ENCODE data around the gene RFLNA.
"Not testable (repeated sequence)": the region's sequence is repeated elsewhere in the genome, so short reads cannot be mapped to it uniquely, and the experiment has no call there.

RFLNA gene

DNA sequence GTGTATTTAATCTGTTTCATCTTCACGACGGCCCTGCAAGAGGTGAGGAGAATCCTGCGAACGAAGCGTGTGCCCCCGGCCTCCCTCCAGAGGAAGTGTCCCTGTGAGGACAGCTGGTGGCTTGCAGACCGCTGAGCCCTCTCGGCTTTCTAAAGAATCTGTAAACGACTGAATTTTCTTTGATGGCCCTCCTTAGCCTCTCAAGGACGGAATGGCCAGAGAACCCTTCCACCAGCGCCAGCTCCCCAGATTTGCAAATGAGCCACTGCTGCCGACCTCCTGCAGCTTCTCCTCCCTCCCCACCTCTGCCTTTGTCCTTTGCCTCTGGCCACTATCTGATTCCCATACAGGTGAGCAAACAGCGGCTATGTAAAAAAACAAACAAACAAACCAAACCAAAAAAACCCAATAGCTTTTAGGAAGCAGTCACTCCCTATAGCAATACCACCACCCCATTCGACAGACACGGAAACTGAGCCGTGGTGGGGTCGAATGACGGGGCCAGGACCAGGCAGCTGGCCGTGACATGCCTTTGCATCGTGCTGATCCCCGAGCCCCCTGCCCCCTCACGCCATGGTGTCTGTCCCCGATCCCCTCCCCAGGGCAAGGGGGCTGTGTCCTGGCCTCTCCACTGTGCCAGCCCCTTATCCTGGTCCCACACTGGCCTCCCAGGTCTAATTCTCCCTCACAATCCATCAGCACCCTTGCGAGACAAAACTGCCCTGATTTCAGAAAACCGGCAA is 23.6 kb downstream of the RFLNA start:
- TF ChIP-seq, protein P1, sequence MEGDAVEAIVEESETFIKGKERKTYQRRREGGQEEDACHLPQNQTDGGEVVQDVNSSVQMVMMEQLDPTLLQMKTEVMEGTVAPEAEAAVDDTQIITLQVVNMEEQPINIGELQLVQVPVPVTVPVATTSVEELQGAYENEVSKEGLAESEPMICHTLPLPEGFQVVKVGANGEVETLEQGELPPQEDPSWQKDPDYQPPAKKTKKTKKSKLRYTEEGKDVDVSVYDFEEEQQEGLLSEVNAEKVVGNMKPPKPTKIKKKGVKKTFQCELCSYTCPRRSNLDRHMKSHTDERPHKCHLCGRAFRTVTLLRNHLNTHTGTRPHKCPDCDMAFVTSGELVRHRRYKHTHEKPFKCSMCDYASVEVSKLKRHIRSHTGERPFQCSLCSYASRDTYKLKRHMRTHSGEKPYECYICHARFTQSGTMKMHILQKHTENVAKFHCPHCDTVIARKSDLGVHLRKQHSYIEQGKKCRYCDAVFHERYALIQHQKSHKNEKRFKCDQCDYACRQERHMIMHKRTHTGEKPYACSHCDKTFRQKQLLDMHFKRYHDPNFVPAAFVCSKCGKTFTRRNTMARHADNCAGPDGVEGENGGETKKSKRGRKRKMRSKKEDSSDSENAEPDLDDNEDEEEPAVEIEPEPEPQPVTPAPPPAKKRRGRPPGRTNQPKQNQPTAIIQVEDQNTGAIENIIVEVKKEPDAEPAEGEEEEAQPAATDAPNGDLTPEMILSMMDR (conservative IDR thresholded peaks at IDR 0.05; ENCODE audit: low read depth, low read length), result no peak
- no peak overlapping the region for H3K4me3 ChIP-seq (ENCODE audit: low read depth, low read length)
- DNase-seq (ENCODE audit: low read depth), result no peak

DNA sequence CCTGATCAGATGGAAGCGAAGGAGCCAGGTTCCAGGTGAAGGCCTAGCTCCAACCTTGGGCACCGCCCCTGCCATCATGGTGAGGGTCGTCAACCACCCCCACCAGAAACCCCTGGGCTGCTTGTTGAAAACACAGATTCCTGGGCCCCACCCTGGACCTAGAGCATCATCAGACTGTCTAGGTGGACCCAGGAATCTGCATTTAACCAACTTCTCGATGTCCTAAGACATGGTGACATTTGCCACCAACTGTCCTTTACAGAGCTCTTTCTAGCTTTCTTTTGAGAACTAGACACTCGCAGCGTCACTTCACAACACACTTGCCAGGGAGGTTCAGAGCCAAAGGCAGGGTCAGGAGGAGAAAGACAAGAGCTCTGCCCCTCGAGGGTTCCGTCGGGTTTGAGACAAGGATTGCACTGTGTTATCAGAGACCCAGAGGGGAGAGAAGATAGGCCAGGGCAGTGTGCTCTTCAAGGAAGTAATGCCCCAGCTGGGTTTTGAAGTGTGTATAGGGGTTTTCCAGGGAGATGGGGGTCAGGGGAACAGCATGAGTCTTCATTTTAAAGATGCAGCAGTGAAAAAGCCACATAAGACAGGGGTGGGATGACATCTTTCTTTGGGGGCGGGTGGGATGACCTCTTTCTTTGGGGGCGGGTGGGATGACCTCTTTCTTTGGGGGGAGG is 24.6 kb downstream of the RFLNA start:
- TF ChIP-seq, protein P1 (conservative IDR thresholded peaks at IDR 0.05; ENCODE audit: low read depth, low read length), result no peak
- DNase-seq (ENCODE audit: low read depth), result no peak
- H3K4me3 ChIP-seq (ENCODE audit: low read depth, low read length), result no peak overlapping the region

DNA sequence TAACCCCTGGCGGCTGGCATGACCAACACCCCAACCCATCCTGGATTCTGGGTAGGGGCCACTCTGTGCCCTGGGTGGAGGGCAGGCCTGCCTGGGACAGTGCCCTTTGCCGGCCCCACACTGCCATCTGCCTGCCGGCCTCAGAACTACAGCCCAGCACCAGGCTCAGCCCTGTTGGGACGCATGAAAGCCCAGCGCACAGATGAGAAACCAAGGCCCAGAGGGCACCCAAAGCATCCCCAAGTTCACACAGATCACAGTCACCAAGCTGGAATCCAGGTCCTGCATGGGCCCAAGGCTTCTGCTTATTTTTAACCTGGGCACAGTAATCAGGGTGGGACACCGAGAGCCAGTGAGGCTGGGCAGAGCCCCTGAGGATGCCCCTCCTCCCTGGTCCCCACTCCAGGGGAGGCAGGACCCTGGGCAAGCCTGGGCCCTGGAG is 26.2 kb downstream of the RFLNA start:
- TF ChIP-seq, protein P1 (conservative IDR thresholded peaks at IDR 0.05; ENCODE audit: low read depth, low read length), result peak; percentile 95
- no peak overlapping the region for H3K4me3 ChIP-seq (ENCODE audit: low read depth, low read length)
- DNase-seq (ENCODE audit: low read depth), result peak; percentile 60

DNA sequence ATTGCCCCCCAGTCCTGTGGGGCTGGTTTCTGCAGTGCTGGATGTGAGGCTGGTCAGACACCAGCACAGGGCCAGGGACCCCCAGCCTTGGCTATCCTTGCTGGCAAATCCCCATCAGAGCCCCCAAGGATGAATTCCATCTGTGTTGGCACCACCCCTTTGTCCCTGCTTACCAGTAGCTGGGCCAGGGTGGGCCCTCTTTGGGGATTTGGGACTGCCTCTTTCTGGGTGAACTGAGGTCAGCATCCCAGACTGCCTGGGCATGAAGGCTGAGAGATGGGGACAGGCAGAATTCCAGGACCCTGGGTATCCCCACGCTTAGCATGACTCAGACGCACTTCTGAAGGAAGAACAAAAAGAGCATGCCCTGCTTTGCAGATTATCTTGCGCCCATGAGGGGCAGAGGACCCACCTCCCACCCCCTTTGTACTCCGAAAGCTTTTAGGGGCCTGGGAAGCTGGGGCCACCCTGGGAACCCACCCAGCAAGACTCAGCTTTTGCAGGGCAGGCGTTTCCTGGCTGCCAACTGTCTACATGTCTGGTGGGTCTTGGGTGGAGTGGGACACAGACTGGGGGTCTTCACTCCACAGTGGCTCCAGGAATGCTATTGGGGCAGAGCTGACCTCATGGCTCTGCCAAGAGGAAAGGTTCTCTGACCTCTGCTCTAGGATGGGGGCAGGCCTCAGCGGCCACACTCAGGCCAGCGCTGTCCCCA is 26.8 kb downstream of the RFLNA start:
- TF ChIP-seq, protein P1 (conservative IDR thresholded peaks at IDR 0.05; ENCODE audit: low read depth, low read length), result no peak
- DNase-seq (ENCODE audit: low read depth), result no peak
- H3K4me3 ChIP-seq (ENCODE audit: low read depth, low read length), result no peak overlapping the region

DNA sequence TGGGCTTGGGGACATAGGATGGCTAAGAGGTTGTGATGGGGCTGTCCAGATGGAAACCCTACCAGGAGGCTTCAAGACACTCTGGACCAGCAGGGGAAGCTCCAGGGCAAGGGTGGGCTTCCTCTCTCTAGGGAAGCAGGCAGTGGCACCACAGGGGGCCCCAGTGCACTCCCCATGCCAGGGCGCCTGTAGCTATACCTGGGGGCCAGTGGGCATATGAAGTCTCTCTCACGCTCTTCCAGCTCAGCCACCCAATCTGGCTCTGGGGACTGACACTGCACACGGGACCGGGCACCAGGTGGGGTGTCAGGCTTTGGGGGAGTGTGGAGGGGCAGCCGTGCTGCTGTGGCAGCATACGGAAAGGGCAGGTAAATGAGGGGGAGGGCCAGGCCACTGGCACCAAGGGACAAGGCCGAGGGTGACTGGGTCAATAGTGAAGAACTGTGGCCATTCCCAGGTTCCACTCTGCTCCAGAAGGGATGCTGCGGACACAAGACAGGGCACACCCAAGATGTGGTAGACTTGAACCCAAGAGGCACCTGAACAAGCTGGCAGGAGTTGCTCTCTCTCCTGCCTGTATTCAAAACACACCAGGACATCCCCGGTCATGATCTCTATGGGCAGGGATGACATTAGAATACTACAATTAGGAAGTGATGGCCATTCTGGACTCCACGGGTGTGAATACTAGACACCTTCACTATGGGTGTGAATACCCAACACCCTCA is 27.5 kb downstream of the RFLNA start:
- DNase-seq (ENCODE audit: low read depth), result no peak

DNA sequence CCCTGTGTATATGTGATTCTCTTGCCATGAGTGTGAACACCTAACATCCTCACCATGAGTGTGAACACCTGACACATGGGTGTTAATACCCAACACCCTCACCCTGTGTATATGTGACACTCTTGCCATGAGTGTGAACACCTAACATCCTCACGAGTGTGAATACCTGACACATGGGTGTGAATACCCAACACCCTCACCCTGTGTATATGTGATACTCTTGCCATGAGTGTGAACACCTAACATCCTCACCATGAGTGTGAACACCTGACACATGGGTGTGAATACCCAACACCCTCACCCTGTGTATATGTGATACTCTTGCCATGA is 28.1 kb downstream of the RFLNA start:
- not testable (repeated sequence) for DNase-seq (ENCODE audit: low read depth); H3K4me3 ChIP-seq (ENCODE audit: low read depth, low read length)

More for the DNA sequence above, 27.5 kb downstream of the RFLNA start:
- TF ChIP-seq, protein P1 (conservative IDR thresholded peaks at IDR 0.05; ENCODE audit: low read depth, low read length), result no peak
- no peak overlapping the region for H3K4me3 ChIP-seq (ENCODE audit: low read depth, low read length)

Data from choroid plexus epithelial cell (primary cell).